Subcutaneous preadipocyte (primary cell): ENCODE results near the gene DDX20. TPM values are rescaled to one million over a fixed set of nuclear protein-coding genes. Genes with fewer than 3 reads are reported as not detected.

Experiments used
- small RNA-seq: library from RNA; depleted of rRNA; stranded (forward); fragments of <200 nt; gene quantifications from one replicate; pipeline ENCODE3, GENCODE V24; 2012
- total RNA-seq: library from RNA; depleted of rRNA; stranded (reverse); fragments of >200 nt; gene quantifications from 2 replicates; pipeline ENCODE4 v1.2.3, GENCODE V29; 2012

The DDX20 gene, protein sequence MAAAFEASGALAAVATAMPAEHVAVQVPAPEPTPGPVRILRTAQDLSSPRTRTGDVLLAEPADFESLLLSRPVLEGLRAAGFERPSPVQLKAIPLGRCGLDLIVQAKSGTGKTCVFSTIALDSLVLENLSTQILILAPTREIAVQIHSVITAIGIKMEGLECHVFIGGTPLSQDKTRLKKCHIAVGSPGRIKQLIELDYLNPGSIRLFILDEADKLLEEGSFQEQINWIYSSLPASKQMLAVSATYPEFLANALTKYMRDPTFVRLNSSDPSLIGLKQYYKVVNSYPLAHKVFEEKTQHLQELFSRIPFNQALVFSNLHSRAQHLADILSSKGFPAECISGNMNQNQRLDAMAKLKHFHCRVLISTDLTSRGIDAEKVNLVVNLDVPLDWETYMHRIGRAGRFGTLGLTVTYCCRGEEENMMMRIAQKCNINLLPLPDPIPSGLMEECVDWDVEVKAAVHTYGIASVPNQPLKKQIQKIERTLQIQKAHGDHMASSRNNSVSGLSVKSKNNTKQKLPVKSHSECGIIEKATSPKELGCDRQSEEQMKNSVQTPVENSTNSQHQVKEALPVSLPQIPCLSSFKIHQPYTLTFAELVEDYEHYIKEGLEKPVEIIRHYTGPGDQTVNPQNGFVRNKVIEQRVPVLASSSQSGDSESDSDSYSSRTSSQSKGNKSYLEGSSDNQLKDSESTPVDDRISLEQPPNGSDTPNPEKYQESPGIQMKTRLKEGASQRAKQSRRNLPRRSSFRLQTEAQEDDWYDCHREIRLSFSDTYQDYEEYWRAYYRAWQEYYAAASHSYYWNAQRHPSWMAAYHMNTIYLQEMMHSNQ
- 12.5 and 20.5 TPM in 2 replicates for total RNA-seq

DNA sequence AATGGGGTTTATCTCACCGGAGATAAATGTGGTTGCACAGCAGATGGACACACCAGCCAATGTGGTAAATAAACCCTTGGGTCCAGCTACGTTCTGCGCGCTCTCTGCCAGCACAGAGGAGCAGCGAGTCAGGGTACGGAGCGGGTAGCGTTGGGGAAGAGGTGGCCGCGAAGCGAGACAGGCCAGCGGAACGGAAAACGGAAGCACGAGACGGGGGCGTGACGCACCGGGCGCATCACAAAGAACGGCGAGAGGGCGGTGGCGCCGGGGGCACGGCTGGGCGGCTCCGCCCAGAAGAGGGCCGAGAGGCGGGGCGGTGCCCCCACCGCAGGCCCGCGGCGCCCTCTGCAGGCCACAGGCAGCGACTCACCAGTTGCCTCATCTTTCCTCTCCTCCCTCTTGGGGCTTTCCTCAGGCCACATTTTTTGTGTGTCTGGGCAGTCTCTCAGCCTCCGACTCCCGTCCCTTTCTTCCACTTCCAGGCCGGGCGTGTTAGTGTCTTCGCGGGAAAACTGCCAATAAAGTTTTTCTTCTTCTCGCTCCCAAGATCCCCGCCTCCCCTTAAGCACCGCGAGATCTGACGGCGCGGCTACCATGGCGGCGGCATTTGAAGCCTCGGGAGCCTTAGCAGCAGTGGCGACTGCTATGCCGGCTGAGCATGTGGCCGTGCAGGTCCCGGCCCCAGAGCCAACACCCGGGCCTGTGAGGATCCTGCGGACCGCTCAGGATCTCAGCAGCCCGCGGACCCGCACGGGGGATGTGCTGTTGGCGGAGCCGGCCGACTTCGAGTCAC is at the start of gene DDX20:
TSS of gene DDX20 (plus strand) at position 571 of the 793 bp plus-strand sequence. CDS start at position 595, 24 bp downstream.

DNA sequence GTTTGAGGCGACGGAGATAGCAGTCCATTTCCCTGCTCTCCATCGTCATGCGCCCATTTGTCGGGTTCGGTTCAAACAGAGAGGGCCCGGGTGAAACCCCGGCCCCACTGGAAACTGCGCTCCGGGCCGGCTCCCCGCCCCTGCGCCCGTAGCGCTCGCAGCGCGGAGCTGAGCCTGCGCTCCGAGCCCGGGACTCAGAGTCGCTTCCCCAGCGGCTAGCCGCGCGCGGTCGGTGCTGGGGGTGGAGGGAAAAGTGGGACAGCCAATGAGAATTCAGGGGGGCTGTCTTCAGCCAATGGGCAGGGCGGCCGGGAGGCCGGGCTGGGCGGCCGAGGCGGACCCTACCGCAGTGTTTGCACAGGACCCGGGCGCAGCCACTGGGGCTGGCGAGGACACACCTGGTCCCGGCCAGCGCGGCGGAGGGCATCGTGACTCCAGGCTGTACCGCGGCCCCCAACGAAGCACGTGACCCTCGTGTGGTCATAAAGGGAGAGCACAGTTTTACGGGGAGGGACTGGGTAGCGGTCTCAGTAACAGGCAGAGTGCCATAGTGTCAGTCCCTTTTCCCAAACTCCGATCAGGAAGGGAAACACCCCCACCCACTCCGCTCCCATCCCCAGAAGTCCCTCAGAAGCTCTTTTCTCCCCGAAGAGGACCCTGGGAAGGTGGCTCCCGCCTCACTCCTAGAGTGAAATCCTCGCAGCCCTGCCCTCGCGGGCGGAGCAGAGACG is 16.3 kb upstream of the DDX20 start, which contains the start of gene INKA2:
TSS of gene INKA2 (minus strand) at position 202 of the 731 bp plus-strand sequence. CDS start at position 49, 153 bp downstream.

Small RNA genes within 50 kb of the gene (small RNA-seq; reads per million reads assigned to genes)
- 0.74 reads per million, percentile 46 among the genes with 10 or more reads in this experiment for gene INKA2

Other genes starting within 250 kb of the DDX20 start
- 12.1 and 14.3 TPM in 2 replicates for gene RAP1A, start 136.1 kb upstream of the DDX20 start, total RNA-seq
- gene INKA2, start 16.5 kb upstream of the DDX20 start, total RNA-seq = 2.9 and 8.0 TPM in 2 replicates
- under 0.01 and 0.37 TPM in 2 replicates for gene KCND3, start 233.8 kb downstream of the DDX20 start, total RNA-seq